Left colon (tissue), 2 donors: ENCODE data around the gene CSRNP2. TPM values are rescaled to one million over a fixed set of nuclear protein-coding genes. Genes with fewer than 3 reads are reported as not detected.
"Not testable (repeated sequence)": the region's sequence is repeated elsewhere in the genome, so short reads cannot be mapped to it uniquely, and the experiment has no call there.

ENCODE experiments used
- ATAC-seq: fragments of 200-7000 bp; cut with Tn5 transposase; one replicate; pipeline ENCODE4 v1.9.1; 2020; ENCODE audit warnings: mild to moderate bottlenecking, moderate library complexity
- DNase-seq, 2 donors: peaks; one replicate each; pipeline ENCODE4 v3.0.0-alpha.2; 2020
- intact Hi-C, 2 donors: fragments of 100-400 bp; cut with DNase I in 1 of 2; cut with micrococcal nuclease in 1 of 2; formaldehyde crosslinking; loops; one replicate each; pipeline versions ENCODE4 v1.11.2 to v1.14.0; 2022; cut with DNase I, micrococcal nuclease
- total RNA-seq, 2 donors: library from RNA; stranded (reverse); fragmentation: NEBNext Ultra II Directional; extraction: Animal tissue kit (Norgen Biotek cat#: 25700); gene quantifications; one replicate each; pipeline ENCODE4 v1.2.1, GENCODE V29; 2021
- donor health status: DM: no; HTN: no; CAD: no.
- donor health status: DM: yes; HTN: yes; CAD: no.

The CSRNP2 gene
- total RNA-seq, 2 donors from 2014 or later: 16.5 to 19.6 TPM

DNA sequence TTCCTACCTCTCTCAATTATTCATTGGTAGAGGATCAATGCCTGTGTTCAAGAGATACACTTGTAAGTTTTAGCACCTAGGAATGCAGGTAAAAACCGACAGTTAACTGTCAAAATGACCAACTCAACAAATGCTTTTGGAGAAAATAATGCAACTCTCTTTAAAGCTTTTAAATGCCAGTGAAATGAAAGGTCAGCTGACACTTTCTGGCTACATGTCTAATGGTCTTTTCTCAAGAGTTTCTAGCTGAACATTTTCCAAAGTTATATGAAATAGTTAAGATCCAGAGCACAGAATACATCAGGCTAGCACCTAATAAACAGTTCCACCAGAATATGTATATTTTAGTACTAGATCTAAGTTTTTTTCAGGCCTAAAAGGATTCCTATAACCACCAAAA, 2.0 kb downstream of the CSRNP2 start:
- DNase-seq: no peak
- no peak for ATAC-seq
- intact Hi-C loops: no loop called here

DNA sequence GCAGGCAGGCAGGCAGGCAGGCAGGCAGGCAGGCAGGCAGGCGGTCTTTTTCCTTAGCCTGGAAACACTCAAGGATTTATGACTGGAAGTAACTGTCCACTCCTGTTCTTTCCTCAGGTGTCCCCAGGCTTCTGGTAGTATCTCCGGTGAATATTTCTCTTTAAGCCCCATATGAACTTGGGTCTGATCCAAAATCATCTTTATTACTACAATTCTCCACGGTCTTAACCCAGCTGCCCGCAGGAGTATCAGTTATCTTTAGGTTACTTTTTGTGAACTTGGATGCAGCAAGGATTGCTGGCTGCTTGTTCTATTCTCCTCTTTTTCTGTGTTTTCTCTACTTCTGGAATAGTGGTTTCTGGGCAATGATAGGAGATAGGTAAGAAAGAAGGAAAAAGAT, 3.3 kb downstream of the CSRNP2 start:
- DNase-seq: no peak
- intact Hi-C loops: no loop called here
- no peak for ATAC-seq

DNA sequence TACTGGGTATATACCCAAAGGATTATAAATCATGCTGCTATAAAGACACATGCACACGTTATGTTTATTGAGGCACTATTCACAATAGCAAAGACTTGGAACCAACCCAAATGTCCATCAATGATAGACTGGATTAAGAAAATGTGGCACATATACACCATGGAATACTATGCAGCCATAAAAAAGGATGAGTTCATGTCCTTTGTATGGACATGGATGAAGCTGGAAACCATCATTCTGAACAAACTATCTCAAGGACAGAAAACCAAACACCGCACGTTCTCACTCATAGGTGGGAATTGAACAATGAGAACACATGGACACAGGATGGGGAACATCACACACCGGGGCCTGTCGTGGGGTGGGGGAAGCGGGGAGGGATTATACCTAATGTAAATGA, 4.5 kb downstream of the CSRNP2 start:
- intact Hi-C loops, ATAC-seq, DNase-seq: not testable (repeated sequence)

DNA sequence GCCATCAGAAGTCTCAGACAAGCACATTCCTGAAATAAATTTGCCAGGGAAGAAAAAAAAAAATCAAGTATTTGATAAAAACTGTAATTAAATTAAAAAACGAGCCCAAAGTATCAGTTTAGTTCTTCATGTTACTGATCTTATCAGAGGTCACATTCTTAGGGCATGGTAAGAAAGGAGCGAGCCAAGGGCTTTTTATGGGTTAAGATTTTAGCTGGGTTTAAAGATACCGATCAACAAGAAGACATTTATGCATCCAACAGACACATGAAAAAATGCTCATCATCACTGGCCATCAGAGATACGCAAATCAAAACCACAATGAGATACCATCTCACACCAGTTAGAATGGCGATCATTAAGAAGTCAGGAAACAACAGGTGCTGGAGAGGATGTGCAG, 5.0 kb downstream of the CSRNP2 start:
- ATAC-seq, intact Hi-C loops, DNase-seq: not testable (repeated sequence)

DNA sequence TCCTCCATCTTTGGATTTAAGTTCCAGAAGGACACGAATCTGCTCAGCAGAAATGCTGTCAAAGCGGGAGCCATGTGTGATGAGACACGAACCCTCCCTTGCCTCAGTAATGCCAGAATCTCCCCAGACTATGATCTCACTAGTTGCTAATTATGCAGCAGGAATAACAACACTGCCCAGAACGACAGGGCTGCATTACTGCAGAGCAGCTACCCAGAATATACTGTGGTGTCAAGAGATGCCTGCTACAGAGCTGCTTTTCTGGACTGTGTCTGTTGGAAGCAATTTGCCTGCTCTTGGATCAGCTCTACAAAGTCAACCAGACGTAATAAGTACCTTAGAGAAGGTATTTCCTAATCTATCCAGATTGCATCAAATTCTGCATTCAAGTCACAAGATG, 5.5 kb downstream of the CSRNP2 start:
- intact Hi-C loops: no loop called here
- DNase-seq (no peak), ATAC-seq (no peak)

DNA sequence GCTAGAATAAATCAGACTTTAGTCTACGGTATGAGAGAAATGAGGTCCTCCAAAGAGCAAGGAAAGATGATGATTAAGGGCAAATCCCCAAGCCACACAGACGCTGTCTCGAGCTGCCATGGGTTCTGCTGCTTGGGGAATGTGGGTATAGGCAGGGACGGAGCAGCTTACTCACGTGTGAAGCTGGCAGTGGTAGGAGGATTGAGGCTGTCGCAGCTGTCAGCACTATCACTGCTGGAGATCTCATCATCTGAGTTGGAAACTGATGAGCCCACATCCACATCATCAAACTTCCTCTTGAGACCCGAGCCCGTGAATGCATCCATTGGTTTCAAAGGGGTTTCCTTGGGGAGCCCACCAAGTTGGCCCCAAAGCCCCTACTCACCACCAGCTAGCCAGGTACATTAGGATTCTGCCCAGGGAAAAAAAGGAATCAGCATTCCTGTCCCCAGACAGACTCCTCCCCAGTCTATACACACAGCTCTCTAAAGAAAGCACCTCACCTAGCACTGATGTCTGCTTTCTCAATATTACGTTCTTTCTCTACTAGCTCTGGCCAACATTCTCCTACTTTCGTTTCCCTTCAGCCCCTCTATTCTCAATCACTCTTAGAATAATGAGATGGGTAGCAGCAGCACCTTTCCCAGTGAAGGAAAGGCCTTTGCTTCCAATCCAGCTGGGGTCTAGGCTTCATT, 7.0 kb downstream of the CSRNP2 start:
- no peak for DNase-seq
- intact Hi-C loops: no loop called here
- no peak for ATAC-seq

DNA sequence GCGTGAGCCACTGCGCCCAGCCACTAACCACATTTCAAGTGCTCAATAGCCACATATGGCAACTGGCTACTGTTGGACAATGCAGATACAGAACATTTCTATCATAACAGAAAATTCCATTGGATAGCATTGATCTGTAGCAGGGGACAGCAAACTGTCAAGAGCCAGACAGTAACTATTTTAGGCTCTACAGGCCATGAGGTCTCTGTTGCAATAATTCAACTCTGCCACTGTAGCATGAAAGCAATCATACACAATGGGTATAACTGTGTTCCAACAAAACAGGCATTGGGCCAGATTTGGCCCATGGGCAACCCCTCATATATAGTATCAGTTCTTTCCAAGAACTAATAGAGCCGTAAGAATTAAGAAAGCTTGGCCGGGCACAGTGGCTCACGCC, 8.0 kb downstream of the CSRNP2 start:
- intact Hi-C loops: no loop called here
- DNase-seq (no peak), ATAC-seq (no peak)

DNA sequence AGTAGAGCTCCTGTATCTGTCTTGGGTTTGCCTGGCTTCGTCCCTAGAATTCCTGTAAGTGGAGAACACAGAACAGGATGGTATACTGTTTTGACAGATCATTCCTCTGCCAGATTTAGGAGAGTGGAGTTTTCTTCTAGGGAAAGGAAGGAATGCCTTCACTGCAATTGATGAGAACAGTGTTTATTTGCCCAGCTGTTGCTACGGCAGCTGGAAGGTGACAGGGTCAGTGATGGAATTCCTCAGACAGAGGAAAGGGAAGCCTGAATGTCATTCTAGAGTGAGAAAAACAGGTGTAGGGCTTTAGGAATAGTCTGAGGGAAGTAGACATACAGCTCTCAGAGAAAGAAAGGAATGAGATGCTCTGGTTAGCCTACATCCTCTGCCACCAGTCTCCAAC, 11.7 kb downstream of the CSRNP2 start:
- DNase-seq (no peak), ATAC-seq (no peak)
- intact Hi-C loops: no loop called here

DNA sequence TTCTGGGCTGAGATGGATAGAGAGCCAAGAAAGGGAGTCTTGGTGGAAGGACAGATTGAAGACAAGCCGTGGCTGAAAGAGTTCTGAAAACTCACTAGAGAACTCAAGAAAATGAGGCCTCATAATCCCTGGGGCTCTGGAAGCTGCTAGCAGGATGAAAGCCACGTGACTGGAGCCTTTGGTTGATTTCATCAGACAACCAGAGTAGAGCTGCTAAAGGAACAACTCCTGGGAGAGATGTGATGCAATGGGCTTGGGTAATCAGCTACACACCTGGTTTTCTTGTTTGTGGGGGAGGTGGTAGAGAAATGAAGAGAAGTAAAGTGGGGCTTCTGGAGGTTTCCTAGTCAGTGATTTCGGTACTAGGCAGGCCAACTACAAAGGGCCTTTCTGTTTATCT, 13.4 kb downstream of the CSRNP2 start:
- no peak for DNase-seq
- intact Hi-C loops: no loop called here
- ATAC-seq: no peak

DNA sequence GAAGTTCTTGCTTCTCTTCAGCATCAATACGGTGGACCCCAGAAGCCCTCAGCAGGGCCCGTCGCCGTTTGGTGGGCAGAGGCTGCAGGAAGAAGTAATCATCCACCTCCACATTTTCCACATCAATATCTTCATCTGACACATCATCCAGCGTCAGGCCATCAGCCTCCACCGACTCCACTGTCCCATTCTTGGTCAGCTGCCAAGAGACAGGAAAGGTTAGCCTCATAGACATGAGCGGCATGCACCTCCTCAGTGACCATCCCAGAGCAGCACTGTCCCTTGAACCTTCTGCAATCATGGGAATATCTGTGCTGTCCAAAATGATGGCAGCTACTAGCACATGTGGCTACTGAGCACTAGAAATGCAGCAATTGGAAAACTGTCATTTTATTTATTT, 15.6 kb downstream of the CSRNP2 start:
- no peak for ATAC-seq
- intact Hi-C loops: no loop called here

DNA sequence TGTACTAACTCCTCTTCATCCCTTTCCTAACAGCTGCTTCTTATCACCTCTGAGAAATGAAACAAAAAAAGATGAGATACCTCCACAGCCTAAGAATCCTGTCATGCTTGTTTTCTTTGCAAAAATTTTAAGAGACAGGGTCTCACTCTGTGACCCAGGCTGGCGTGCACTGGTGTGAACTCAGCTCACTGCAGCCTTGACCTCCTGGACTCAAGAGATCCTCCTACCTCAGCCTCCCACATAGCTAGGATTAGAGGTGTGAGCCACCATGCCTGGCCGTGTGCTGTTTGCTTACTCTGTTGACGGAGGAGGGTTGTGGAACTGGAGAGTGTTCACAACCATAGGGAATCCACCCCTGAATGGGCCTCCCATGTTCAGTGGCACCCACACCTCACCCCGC, 16.2 kb downstream of the CSRNP2 start:
- no peak for DNase-seq
- ATAC-seq: no peak

More for the DNA sequence above, 15.6 kb downstream of the CSRNP2 start:
- no peak for DNase-seq

DNA sequence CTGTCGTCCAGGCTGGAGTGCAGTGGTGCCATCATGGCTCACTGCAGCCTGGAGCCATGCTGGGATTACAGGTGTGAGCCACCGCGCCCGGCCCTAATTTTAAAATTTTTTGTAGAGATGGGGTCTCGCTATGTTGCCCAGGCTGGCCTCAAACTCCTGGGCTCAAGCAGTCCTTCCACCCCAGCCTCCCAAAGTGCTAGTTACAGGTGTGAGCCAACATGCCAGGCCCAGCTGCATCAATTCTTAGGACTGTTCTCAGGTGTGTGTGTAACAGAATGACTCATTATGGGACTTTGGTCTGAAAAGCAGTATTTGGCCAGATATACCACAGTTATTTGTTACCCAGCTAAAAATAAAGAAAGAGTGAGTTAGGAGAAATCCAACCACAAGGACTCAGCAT, 17.9 kb downstream of the CSRNP2 start:
- ATAC-seq (peak; percentile 40), DNase-seq (no peak)
- intact Hi-C loops: no loop called here

More for the DNA sequence above, 16.2 kb downstream of the CSRNP2 start:
- intact Hi-C loops: no loop called here

DNA sequence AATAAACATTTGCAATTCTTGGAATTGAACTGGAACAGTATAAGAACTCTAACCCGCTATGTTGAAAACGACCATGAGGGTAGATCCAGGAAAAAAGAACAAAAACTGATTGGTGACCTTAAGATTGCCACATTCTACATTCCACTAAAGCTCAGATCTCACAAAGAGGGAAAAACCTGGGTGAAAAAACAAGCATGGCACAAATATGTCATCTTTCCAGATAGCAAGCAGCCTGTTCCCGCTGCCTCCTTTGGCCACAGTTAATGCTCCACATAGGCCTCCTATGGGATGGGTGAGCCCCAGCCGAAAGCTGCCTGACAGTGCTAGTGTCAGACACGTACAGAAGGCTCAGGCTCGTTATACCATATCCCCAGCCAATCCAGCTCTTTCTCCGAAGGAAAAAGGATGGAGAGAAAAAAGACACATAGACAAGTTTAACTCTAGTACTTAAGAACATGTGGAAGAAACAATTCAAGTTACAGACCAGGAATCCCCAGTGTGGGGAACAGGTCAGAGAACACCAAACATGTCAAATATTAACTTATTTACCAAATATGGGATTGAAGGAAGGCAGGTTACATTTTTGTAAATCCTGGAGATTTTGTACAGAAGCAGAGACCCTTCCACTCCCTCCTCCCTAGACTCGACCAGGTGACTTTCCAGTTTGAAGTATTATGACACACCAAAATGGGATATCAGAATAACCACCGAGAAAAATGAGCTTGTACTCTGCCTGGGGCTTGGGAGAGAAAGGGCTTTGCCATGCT, 20.6 kb downstream of the CSRNP2 start:
- ATAC-seq: peak; percentile 17
- DNase-seq: no peak
- intact Hi-C loops: no loop called here

DNA sequence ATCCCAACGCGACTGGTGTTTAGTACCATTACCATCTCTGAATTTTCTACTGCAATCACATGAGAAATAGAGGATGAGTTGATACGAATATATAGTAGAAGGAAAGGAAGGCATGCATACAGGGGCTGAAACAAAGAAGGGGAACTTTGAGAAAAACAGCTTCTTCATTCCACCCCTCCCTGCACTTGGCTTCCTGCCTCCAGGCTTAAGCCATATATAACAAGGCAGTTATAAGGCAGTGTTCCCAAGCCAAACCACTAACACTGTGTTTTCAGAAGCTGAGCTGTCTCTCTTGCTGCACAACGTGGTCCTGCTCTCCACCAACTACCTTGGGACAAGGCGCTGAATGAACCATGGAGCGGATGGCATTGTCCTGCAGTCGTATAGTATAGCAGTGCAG, 24.3 kb downstream of the CSRNP2 start:
- no peak for ATAC-seq
- no peak for DNase-seq
- intact Hi-C loops: no loop called here

DNA sequence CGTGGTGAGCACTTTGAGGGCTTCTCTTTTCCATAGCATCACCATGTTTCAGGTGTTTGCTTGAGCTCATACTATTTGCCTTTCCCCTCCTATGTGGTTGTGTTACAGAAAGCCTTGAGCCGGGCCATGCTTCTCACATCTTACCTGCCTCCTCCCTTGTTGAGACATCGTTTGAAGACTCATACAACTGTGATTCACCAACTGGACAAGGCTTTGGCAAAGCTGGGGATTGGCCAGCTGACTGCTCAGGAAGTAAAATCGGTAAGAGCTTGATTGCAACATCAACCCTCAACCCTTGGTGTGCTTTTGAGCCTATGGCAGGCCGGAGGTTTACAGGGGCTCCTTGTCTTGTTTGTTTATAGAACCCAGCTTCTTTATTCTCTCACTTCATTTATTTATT, 27.2 kb downstream of the CSRNP2 start:
- no peak for ATAC-seq
- no peak for DNase-seq
- intact Hi-C loops: no loop called here

DNA sequence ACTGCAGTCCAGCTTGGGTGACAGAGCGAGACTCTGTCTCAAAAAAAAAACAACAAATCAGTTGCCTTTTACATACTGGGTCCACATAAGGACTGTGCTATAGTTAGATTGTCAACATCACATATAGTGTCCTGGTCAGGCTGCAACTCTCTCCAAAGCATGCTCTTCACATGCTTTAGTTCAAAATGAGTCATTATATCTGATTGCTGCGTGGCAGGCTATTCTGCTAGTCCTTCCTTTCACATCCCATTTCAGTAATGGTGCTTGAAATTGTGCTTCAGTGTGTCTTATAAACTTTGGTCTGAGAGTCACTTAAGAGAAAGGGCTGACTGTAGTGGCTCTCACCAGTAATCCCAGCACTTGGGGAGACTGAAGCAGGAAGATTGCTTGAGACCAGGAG, 28.3 kb downstream of the CSRNP2 start:
- no peak for ATAC-seq
- intact Hi-C loops: no loop called here
- DNase-seq: no peak

DNA sequence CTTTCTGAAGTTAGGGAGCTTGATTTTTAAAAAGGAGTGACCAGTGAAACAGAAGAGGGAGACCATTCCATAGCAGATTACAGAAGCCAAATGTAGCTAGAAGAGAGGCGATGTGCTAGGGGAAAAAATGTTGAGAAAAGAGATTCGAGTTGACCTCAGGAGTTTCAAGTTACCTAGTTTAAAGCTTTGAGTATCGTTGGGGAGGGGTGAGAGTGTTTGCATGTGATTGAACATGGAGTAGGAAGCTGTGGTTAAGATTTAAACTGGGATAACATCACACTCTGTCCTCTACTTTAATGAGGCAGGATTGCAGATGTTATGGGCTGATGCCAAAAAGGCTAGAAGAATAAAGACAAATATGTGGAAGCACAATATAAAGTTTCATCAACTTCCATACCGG, 31.6 kb downstream of the CSRNP2 start:
- no peak for DNase-seq
- ATAC-seq: no peak
- intact Hi-C loops: no loop called here

DNA sequence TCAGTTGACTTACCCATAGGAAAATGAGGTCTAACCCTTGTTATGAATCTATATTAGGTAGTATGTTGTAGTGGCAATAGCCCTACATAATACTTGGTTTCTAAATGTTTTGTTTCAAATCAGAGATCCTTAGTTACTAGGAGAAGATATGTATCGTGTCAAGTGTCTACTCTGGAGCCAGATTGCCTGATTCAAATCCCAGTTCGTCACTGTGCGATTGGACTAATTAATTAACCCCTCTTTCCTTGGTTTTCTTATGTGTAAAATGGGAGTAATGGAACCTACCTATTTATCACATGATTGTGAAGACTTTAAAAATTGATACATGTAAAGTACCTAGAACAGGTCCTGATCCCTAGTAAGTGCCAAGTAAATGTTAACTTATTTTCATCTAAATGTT, 33.9 kb downstream of the CSRNP2 start:
- ATAC-seq (no peak), DNase-seq (no peak)
- intact Hi-C loops: no loop called here

DNA sequence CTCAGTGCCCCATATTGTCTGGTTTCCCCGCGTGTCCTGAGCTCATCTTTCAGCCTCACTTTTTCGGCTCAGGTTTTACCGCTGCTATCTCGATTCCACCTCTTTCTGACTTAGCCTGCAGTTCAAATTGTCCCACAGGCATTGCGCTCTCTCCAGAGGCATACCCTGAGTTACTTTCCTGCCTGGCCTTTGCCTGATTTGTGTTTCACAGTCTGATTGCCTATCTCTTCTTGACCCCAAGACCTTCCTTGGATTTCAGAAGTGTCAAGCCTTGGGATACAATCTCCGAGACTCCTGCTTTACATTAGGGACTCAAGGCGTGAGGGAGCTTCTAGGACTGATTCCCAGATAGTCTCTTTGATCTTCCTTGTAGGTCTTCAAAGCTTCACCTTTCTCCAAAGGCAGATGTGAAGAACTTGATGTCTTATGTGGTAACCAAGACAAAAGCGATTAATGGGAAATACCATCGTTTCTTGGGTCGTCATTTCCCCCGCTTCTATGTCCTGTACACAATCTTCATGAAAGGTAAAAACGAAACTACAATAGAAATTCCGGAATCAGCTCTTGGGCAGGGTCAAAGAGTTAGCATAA, 34.6 kb downstream of the CSRNP2 start:
- ATAC-seq (peak; percentile 19), DNase-seq (peak in 1 of 2 donors; percentile 21)
- intact Hi-C loops: no loop called here
